22Rv1 (cell line): Measurements from ENCODE around the gene NCOA1.

Experiments used
- CTCF ChIP-seq: fragments of 450-650 bp; IDR thresholded peaks from 2 replicates; pipeline ENCODE4 v1.5.1; 2017; ENCODE audit warnings: mild to moderate bottlenecking
- ZFX ChIP-seq: fragments of 450-650 bp; IDR thresholded peaks from 2 replicates; pipeline ENCODE4 v1.6.1; 2017; ENCODE audit warnings: antibody characterized with exemption, borderline replicate concordance

DNA sequence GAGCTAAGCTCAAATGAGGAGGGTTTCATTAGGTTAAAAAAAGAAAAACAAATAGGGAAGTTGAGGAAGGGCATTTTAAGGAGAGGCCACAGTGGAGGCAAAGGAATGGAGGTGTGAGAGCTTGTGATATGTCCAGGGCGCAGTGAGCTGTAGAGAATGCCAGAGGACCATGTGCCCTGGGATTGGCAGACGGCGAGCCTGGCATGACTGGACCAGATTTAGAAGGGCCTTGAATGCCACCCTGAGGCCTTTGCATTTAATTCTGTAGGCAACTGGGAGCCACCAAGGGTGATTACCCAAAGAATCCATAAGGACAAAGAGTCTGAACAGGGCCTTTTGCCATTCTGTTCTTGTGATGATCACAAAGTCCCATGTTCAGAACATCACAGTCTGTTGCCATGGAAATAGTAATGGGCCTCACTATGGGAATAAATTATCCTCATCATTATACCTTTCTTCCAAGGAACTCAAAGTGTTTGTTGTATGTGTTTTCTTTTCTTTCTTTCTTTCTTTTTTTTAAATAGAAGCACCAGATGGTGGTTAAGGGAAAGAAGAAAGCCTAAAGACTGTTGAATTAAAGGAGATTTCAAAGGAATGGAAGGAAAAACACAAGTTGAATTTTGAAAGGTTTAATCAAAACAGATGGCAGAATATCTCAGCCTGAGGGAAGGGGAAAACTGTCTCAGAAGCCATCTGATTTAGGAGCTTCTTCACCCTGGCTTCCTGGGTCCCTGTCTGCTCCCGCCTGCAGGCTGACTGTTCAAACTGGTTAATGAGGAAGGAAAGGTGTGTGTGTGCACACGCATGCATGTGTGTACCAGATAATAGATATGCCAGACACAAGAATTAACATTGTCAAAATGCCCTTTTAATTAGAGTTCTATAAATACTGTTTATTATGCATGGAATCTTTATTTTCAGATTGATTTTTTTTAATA is 31.6 kb upstream of the NCOA1 start:
- no peak for TF ChIP-seq CTCF
- TF ChIP-seq ZFX, result no peak
